DND-41 (cell line): ENCODE measurements around the gene LGALS3.
"Not testable (repeated sequence)": the region's sequence is repeated elsewhere in the genome, so short reads cannot be mapped to it uniquely, and the experiment has no call there.

Experiments used
- ATAC-seq: fragments of 200-7000 bp; cut with Tn5 transposase; 3 replicates; pipeline ENCODE4 v1.9.1; 2021; ENCODE audit warnings: low read depth; ENCODE audit not compliant: insufficient read depth
- DNase-seq: peaks from one replicate; pipeline ENCODE4 v3.0.0-alpha.2; 2020
- H2AFZ ChIP-seq: 2 replicates; pipeline ENCODE4 v1.6.0; 2012; ENCODE audit warnings: low read depth, low read length
- H3K27ac ChIP-seq: 2 replicates; pipeline ENCODE4 v1.5.1; 2012; ENCODE audit warnings: low read length, inconsistent platforms
- H3K27me3 ChIP-seq: fragments of 200-600 bp; sonication (generic); 2 replicates; pipeline ENCODE4 v1.6.0; 2012; ENCODE audit warnings: low read length, mild to moderate bottlenecking, inconsistent platforms; ENCODE audit not compliant: insufficient read depth, poor library complexity
- H3K36me3 ChIP-seq: 2 replicates; pipeline ENCODE4 v1.5.1; 2012; ENCODE audit warnings: low read length, inconsistent platforms; ENCODE audit not compliant: insufficient read depth
- H3K4me1 ChIP-seq: 2 replicates; pipeline ENCODE4 v1.5.1; 2012; ENCODE audit warnings: mild to moderate bottlenecking, low read length; ENCODE audit not compliant: insufficient read depth
- H3K4me2 ChIP-seq: 2 replicates; pipeline ENCODE4 v1.6.0; 2012; ENCODE audit warnings: mild to moderate bottlenecking, moderate library complexity, low read length, inconsistent platforms; ENCODE audit not compliant: insufficient read depth
- H3K4me3 ChIP-seq, 2 experiments: fragments of 200-600 bp in 1 of 2; shearing (Covaris generic) in 1 of 2; 2 replicates each; pipeline ENCODE4 v1.5.1; 2012 to 2016; ENCODE audit warnings: inconsistent platforms in 2 of 2, low read length in 2 of 2, mild to moderate bottlenecking in 2 of 2, low read depth in 1 of 2, moderate library complexity in 1 of 2
- H3K79me2 ChIP-seq: 2 replicates; pipeline ENCODE4 v1.6.0; 2012; ENCODE audit warnings: low read length, inconsistent platforms; ENCODE audit not compliant: insufficient read depth
- H3K9ac ChIP-seq: 2 replicates; pipeline ENCODE4 v1.6.0; 2012; ENCODE audit warnings: low read depth, mild to moderate bottlenecking, inconsistent platforms, low read length, moderate library complexity
- H3K9me3 ChIP-seq: 2 replicates; pipeline ENCODE4 v1.5.1; 2012; ENCODE audit warnings: low read length, moderate library complexity, mild to moderate bottlenecking, inconsistent platforms; ENCODE audit not compliant: insufficient read depth, severe bottlenecking
- H4K20me1 ChIP-seq: 2 replicates; pipeline ENCODE4 v1.6.0; 2012; ENCODE audit warnings: low read length; ENCODE audit not compliant: insufficient read depth
- EZH2 ChIP-seq: IDR thresholded peaks from 3 replicates; pipeline ENCODE4 v1.6.1; 2012; ENCODE audit warnings: borderline replicate concordance, low read depth, mild to moderate bottlenecking, moderate library complexity, low read length, inconsistent platforms; ENCODE audit not compliant: severe bottlenecking
- TF ChIP-seq, protein P1 (sequence below): IDR thresholded peaks from 2 replicates; pipeline ENCODE4 v1.5.1; 2012; ENCODE audit warnings: borderline replicate concordance, low read length, moderate library complexity, mild to moderate bottlenecking; ENCODE audit not compliant: poor library complexity, severe bottlenecking; ENCODE audit errors: extremely low read depth

Gene LGALS3

GRCh38 chr14:55129086-55129427, at the start of gene LGALS3:
LGALS3 (plus strand) TSS chr14:55129252; CDS start chr14:55137374, 8,122 bp downstream.
- DNase-seq (no peak), ATAC-seq (no peak)
- H2AFZ ChIP-seq, result no peak within 1 kb of the TSS
- no peak within 1 kb of the TSS for H3K4me2 ChIP-seq
- H3K4me1 ChIP-seq, result no peaks in the 10 kb centered on the region
- no peaks in the 10 kb centered on the region for H3K9me3 ChIP-seq
- no peak within 1 kb of the TSS for H3K27ac ChIP-seq
- H3K9ac ChIP-seq, result no peak within 1 kb of the TSS
- no peaks in the 10 kb centered on the region for H4K20me1 ChIP-seq
- H3K79me2 ChIP-seq, result no peaks in the 10 kb centered on the region
- no peaks in the 10 kb centered on the region for H3K36me3 ChIP-seq
- TF ChIP-seq, protein P1, sequence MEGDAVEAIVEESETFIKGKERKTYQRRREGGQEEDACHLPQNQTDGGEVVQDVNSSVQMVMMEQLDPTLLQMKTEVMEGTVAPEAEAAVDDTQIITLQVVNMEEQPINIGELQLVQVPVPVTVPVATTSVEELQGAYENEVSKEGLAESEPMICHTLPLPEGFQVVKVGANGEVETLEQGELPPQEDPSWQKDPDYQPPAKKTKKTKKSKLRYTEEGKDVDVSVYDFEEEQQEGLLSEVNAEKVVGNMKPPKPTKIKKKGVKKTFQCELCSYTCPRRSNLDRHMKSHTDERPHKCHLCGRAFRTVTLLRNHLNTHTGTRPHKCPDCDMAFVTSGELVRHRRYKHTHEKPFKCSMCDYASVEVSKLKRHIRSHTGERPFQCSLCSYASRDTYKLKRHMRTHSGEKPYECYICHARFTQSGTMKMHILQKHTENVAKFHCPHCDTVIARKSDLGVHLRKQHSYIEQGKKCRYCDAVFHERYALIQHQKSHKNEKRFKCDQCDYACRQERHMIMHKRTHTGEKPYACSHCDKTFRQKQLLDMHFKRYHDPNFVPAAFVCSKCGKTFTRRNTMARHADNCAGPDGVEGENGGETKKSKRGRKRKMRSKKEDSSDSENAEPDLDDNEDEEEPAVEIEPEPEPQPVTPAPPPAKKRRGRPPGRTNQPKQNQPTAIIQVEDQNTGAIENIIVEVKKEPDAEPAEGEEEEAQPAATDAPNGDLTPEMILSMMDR, result no peak
- no peak for TF ChIP-seq EZH2
- no peaks in the 10 kb centered on the region for H3K27me3 ChIP-seq
- no peak within 1 kb of the TSS for H3K4me3 ChIP-seq

- not testable (repeated sequence) for H3K27ac ChIP-seq
Observed at GRCh38 chr14:55079961-55080360, 49.1 kb upstream of the LGALS3 start.

DNA sequence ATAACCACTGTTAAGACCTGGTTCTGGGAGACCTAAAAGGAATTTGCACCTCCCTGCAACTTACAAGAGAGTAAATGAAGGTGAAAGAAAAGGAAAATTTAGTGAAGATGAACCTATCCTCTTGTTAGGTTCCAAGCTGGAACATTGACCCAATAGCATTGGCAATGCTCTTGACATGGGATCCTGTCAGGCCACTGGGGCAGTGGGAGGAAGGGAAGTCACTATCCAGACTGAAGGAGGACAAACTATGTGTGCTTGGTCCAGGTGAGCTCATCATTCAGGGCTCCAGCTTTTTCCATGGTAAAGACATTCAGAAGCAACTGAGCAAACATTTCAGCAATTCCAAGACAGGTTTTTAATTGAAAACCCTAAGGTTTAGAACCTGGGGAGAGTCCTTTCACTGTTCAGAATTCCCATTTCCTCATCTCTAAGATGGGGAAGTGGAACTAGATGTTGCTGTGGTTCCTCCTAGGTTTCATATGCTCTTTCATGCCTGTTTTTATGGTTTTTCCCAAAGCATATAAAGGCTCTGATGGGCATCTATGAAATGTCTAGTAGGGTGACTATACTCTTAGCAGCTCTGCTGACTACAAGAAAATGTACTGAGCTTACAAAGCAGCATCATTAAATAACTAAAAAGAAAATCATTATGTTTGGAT, 44.5 kb upstream of the LGALS3 start:
- DNase-seq, result no peak
- no peaks in the 10 kb centered on the region for H3K79me2 ChIP-seq
- ATAC-seq, result no peak

More at GRCh38 chr14:55079961-55080360, 49.1 kb upstream of the LGALS3 start:
- H3K4me1 ChIP-seq, H3K9ac ChIP-seq, DNase-seq, H3K27me3 ChIP-seq, H3K4me3 ChIP-seq, H3K9me3 ChIP-seq, H3K36me3 ChIP-seq, H2AFZ ChIP-seq, H3K79me2 ChIP-seq, ATAC-seq, H4K20me1 ChIP-seq, H3K4me2 ChIP-seq: not testable (repeated sequence)

DNA sequence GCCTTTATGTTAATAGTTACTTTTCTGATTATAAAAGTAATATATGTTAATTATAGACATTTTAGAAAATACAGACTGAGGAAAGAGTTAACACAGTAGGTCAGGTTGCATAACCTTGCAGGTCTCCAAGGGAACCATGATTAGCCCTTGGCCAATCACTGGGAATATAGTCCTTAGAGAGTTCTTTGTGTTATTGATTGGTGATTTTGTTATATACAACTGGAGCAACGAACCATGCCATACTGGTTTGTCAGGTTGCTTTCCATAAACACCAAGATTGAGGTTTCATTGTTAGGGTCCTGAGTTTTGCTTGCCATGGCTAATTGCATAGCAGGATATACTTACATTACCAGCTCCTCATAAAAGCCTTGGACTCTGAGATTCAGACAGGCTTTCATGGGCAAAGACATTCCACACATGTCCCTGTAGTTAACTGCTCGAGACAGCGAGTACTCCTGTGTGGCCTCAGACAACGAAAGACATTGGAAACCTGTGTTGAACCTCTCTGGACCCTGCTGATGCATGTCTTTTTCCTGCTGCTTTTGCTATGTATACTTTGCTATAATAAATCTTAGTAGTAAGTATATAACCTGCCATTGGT, 43.9 kb upstream of the LGALS3 start:
- H3K4me2 ChIP-seq, result no peak overlapping the region
- H3K9me3 ChIP-seq, result no peaks in the 10 kb centered on the region
- no peaks in the 10 kb centered on the region for H3K36me3 ChIP-seq
- no peaks in the 10 kb centered on the region for H4K20me1 ChIP-seq
- ATAC-seq (no peak), DNase-seq (no peak)
- H3K4me3 ChIP-seq, result no peak overlapping the region
- H3K4me1 ChIP-seq, result no peaks in the 10 kb centered on the region
- H3K79me2 ChIP-seq, result no peaks in the 10 kb centered on the region
- H3K27me3 ChIP-seq, result no peaks in the 10 kb centered on the region
- TF ChIP-seq, protein P1, result no peak
- TF ChIP-seq EZH2, result no peak
- H3K9ac ChIP-seq, result no peak overlapping the region
- H2AFZ ChIP-seq, result no peak overlapping the region
- H3K27ac ChIP-seq, result no peak overlapping the region

More for the DNA sequence above, 44.5 kb upstream of the LGALS3 start:
- Histone ChIP-seq H4K20me1 (no peaks in the 10 kb centered on the region), H3K9me3 (no peaks in the 10 kb centered on the region), H3K9ac (no peak overlapping the region), H3K4me3 (no peak overlapping the region), H3K4me2 (no peak overlapping the region), H3K27me3 (no peaks in the 10 kb centered on the region), H3K27ac (no peak overlapping the region), H2AFZ (no peak overlapping the region), H3K4me1 (no peaks in the 10 kb centered on the region), H3K36me3 (no peaks in the 10 kb centered on the region)
- TF ChIP-seq, protein P1, result no peak
